Tibial nerve (tissue), 4 donors: ENCODE data around the gene SLC6A6. TPM values are rescaled to one million over a fixed set of nuclear protein-coding genes. Genes with fewer than 3 reads are reported as not detected.

Experiments used
- DNase-seq, 2 donors: peaks; one replicate each; pipeline ENCODE4 v3.0.0-alpha.2; 2019; ENCODE audit warnings: low spot score in 2 of 2
- H3K27ac ChIP-seq, 4 donors: fragments of 200-600 bp; sonication (generic) in 3 of 4; one replicate each; pipeline ENCODE4 v1.5.1; 2017 to 2019; ENCODE audit warnings: mild to moderate bottlenecking in 1 of 4
- H3K27me3 ChIP-seq, 2 donors: fragments of 200-600 bp; sonication (generic) in 1 of 2; one replicate each; pipeline versions ENCODE4 v1.5.1 to v1.6.0; 2017 to 2019
- H3K36me3 ChIP-seq, 3 donors: fragments of 200-600 bp; sonication (generic); one replicate each; pipeline ENCODE4 v1.5.1; 2018 to 2019
- H3K4me1 ChIP-seq, 4 donors: fragments of 200-600 bp; sonication (generic) in 3 of 4; one replicate each; pipeline ENCODE4 v1.5.1; 2017 to 2019
- H3K4me3 ChIP-seq, 4 donors: fragments of 200-600 bp; sonication (generic) in 3 of 4; one replicate each; pipeline ENCODE4 v1.5.1; 2017 to 2019; ENCODE audit warnings: mild to moderate bottlenecking in 1 of 4, moderate library complexity in 1 of 4
- H3K9me3 ChIP-seq, 4 donors: fragments of 200-600 bp; sonication (generic) in 3 of 4; one replicate each; pipeline ENCODE4 v1.5.1; 2017 to 2019
- EP300 ChIP-seq, 2 donors: sonication (generic); formaldehyde crosslinking; IDR thresholded peaks; one replicate each; pipeline ENCODE4 v1.6.1; 2017; ENCODE audit warnings: antibody characterized with exemption in 2 of 2, mild to moderate bottlenecking in 1 of 2
- POLR2A ChIP-seq, 2 donors: fragments of 450-650 bp; IDR thresholded peaks; one replicate each; pipeline ENCODE4 v1.6.1; 2017; ENCODE audit warnings: antibody characterized with exemption in 2 of 2, mild to moderate bottlenecking in 2 of 2, moderate library complexity in 2 of 2
- WGBS, 2 donors: methylation state at CpG; one replicate each; pipeline ENCODE4 v1.1.5; 2018; 5-methylcytosine and 5-hydroxymethylcytosine counted together
- total RNA-seq, 4 donors: library from RNA; depleted of rRNA; stranded (reverse); fragments of >200 nt; gene quantifications; one replicate each; pipeline ENCODE4 v1.1.0, GENCODE V29; 2016
- TF ChIP-seq, protein P1 (sequence below), 5 experiments: fragments of 200-600 bp in 3 of 5; fragments of 450-650 bp in 2 of 5; sonication (generic) in 3 of 5; IDR thresholded peaks; one replicate each; pipeline ENCODE4 v1.5.1; 2016 to 2019; ENCODE audit warnings: antibody characterized with exemption in 5 of 5, mild to moderate bottlenecking in 3 of 5, moderate library complexity in 2 of 5

SLC6A6 gene
- total RNA-seq, 4 donors from 2014 or later: 11.8 to 24.9 (median 13.5) TPM

DNA sequence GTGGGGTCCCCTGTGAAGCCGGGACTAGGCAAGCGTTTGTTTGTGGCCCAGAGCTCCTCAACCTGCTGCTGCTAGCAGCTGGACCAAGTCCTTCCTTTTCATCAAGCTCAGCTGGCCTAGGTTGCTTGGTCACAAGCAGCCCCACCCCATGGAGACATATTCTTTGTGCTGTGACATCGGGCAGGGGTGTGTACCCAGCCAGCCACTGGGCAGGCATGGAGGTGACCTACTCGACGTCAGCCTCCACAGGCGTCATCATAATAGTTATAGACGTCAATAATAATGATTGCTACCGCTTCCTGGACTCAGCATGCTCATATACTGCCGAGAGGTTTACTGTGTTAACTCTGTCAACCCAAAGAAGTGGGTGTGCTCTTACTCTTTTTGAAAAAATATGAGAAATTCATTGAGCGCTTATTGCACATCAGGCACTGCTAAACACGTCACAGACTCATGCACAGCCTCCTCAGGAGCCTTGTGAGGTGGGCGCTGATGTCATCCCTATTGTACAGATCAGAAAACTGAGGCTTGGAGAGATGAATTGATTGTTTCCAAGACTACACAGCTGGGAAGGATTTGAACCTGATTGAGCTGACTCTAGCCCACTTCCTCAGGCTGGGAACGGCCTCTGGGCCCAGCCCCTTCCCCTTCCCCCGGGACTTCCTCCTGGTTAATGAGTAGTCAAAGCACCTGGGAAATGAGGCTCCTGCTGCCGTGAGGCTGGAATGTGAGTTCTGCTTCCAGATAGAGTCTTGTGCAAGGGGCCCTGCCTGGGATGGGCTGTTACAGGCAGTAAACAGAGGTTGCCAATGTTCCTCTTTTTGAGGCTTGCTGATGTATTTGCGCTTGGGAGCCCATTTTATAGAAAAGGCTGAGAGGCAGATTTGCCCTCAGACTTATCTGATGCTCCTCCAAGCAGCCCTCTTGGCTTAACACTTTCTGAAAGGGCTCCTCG, 16.2 kb downstream of the SLC6A6 start:
- H3K4me1 ChIP-seq: peaks cover 0 to 2% (median 1%) of the 10 kb centered on the region in 4 donors
- no peak for DNase-seq
- 74 to 82% methylated on average over 16 to 17 of the region's 17 CpGs for WGBS, 2 donors

DNA sequence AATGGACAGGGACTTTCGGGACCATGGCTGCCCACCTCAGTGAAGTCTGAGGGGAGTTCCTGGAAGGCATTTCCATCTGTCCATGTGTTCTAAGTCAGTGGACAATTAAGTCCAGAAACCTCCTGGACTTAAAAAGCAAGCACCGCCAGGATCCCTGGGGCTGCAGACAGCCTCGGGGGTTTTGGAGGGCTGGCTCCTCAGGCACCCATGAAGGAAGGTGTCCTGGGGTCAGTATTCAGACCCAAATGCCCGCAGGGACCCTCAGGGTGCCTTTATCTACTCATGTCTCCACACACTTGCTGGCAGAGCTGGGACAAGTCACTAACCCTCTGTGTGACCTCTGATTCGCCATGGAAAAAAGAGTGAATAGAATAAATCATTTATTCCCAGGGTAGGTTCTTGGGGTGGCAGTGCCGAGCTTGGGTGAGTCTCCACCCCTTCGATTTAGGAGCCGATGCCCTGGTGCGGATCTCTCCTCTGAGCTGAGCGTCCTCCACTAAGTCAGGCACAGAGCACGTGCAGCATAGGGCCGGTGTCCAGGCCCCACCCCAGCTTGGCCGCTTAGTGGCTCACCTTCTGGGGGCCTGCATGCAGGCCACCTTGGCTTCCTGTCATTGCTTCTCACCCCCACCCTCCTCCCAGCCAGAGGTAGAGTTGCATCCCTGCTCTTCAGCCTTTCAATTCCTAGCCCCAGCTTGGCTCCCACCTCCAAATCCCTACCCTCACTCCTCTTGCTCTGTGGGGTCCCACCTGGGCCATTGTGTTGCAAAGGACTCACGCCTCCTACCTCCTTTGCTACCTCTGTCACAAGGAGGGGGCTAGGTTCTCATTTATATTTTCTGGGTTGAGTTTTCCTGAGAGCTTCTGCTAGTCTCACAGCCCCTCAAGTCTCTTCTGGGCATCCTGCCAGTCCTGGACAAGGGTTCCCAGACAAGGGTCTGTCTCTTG, 19.9 kb downstream of the SLC6A6 start:
- no peak overlapping the region for H3K27ac ChIP-seq
- no peaks in the 10 kb centered on the region for H3K27me3 ChIP-seq
- no peak for DNase-seq
- peaks cover 0 to 3% (median 0%) of the 10 kb centered on the region in 3 donors for H3K36me3 ChIP-seq
- WGBS, 2 donors: 81 to 83% methylated on average over 13 of the region's 14 CpGs
- H3K4me1 ChIP-seq: peaks cover 0 to 24% (median 7%) of the 10 kb centered on the region in 4 donors
- TF ChIP-seq, protein P1, sequence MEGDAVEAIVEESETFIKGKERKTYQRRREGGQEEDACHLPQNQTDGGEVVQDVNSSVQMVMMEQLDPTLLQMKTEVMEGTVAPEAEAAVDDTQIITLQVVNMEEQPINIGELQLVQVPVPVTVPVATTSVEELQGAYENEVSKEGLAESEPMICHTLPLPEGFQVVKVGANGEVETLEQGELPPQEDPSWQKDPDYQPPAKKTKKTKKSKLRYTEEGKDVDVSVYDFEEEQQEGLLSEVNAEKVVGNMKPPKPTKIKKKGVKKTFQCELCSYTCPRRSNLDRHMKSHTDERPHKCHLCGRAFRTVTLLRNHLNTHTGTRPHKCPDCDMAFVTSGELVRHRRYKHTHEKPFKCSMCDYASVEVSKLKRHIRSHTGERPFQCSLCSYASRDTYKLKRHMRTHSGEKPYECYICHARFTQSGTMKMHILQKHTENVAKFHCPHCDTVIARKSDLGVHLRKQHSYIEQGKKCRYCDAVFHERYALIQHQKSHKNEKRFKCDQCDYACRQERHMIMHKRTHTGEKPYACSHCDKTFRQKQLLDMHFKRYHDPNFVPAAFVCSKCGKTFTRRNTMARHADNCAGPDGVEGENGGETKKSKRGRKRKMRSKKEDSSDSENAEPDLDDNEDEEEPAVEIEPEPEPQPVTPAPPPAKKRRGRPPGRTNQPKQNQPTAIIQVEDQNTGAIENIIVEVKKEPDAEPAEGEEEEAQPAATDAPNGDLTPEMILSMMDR (IDR thresholded peaks at IDR 0.05): no peak
- TF ChIP-seq EP300 (IDR thresholded peaks at IDR 0.05) (no peak), POLR2A (IDR thresholded peaks at IDR 0.05) (no peak)
- no peak overlapping the region for H3K4me3 ChIP-seq
- H3K9me3 ChIP-seq: no peaks in the 10 kb centered on the region

More for the DNA sequence above, 16.2 kb downstream of the SLC6A6 start:
- TF ChIP-seq, protein P1 (IDR thresholded peaks at IDR 0.05): no peak
- no peak for TF ChIP-seq POLR2A (IDR thresholded peaks at IDR 0.05)
- TF ChIP-seq EP300 (IDR thresholded peaks at IDR 0.05): no peak
- no peaks in the 10 kb centered on the region for H3K9me3 ChIP-seq
- peaks cover 0 to 14% (median 0%) of the 10 kb centered on the region in 3 donors for H3K36me3 ChIP-seq
- no peak overlapping the region for H3K27ac ChIP-seq
- no peaks in the 10 kb centered on the region for H3K27me3 ChIP-seq
- no peak overlapping the region for H3K4me3 ChIP-seq

DNA sequence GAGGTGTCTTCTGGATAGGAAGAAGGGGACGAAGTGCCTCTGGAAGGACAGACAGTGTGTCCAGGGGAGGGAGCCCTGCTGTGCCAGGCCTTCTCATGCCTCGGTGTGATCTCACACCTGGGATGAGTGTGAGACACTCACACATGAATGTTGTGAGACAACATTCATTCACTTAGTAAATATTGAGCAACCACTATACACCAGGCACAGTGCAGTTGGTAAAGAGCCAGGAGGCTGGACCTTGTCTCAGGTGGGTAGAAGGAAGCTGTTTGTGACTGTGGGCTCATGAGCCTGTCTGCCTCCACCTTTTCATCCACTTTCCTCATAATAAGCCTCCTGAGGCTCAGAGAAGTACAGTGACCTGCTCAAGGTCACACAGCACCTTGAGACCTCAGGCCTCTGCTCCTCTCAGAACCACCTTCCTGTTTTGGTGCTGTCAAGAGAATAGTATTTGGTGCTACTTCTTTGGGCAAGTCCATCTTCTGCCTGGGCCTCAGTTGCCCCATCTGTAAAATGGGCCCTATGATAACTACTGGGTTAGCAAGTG, 20.9 kb downstream of the SLC6A6 start:
- Histone ChIP-seq H3K27ac (no peak overlapping the region), H3K4me3 (no peak overlapping the region), H3K9me3 (no peaks in the 10 kb centered on the region), H3K4me1 (peaks cover 0 to 24% (median 7%) of the 10 kb centered on the region in 4 donors), H3K36me3 (no peaks in the 10 kb centered on the region), H3K27me3 (no peaks in the 10 kb centered on the region)
- no peak for TF ChIP-seq EP300 (IDR thresholded peaks at IDR 0.05)
- no peak for TF ChIP-seq POLR2A (IDR thresholded peaks at IDR 0.05)
- 79 to 82% methylated on average over 2 of the region's 2 CpGs for WGBS, 2 donors
- no peak for DNase-seq

DNA sequence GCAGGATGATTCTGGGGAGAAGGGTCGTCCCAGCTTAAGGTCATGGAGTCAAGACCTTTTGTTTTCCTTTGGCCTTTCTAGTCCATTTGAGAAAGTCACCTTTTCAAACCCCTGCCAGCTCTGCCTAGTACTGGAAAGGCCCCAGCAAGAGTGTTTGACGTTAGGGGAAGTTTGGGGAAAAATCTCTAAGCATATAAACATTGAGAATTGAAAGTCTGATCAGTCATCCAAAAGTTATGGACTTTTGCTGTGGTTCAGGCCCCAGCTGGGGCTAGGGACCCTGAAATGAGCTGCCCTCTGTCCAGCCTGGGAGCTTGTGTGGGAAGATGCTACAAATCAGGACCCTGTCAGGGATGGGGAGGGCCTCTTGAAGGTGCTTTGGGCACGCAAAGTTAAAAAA, 21.6 kb downstream of the SLC6A6 start:
- H3K9me3 ChIP-seq: no peaks in the 10 kb centered on the region
- H3K4me1 ChIP-seq: peaks cover 0 to 30% (median 8%) of the 10 kb centered on the region in 4 donors
- H3K27ac ChIP-seq: no peak overlapping the region
- H3K4me3 ChIP-seq: no peak overlapping the region
- WGBS, 2 donors: 45% methylated on average over 3 of the region's 3 CpGs
- no peak for TF ChIP-seq EP300 (IDR thresholded peaks at IDR 0.05)
- TF ChIP-seq, protein P1 (IDR thresholded peaks at IDR 0.05): no peak
- no peak for TF ChIP-seq POLR2A (IDR thresholded peaks at IDR 0.05)
- no peak for DNase-seq
- no peaks in the 10 kb centered on the region for H3K27me3 ChIP-seq
- H3K36me3 ChIP-seq: no peaks in the 10 kb centered on the region
